ENCODE measurements around the gene S100A7A.

GRCh38 chr1:153392822-153393221 is 23.5 kb upstream of the S100A7A start:
- no peak for TF ChIP-seq EZH2 (IDR thresholded peaks at IDR 0.05; ENCODE audit: borderline replicate concordance, insufficient read depth, low read depth, low read length, poor library complexity, severe bottlenecking)
- TF ChIP-seq, protein P1, sequence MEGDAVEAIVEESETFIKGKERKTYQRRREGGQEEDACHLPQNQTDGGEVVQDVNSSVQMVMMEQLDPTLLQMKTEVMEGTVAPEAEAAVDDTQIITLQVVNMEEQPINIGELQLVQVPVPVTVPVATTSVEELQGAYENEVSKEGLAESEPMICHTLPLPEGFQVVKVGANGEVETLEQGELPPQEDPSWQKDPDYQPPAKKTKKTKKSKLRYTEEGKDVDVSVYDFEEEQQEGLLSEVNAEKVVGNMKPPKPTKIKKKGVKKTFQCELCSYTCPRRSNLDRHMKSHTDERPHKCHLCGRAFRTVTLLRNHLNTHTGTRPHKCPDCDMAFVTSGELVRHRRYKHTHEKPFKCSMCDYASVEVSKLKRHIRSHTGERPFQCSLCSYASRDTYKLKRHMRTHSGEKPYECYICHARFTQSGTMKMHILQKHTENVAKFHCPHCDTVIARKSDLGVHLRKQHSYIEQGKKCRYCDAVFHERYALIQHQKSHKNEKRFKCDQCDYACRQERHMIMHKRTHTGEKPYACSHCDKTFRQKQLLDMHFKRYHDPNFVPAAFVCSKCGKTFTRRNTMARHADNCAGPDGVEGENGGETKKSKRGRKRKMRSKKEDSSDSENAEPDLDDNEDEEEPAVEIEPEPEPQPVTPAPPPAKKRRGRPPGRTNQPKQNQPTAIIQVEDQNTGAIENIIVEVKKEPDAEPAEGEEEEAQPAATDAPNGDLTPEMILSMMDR (IDR thresholded peaks at IDR 0.05), result no peak

Measured in B cell (primary cell).